ENCODE measurements around the gene AADAT.

- no peak for TF ChIP-seq POLR2A (IDR thresholded peaks at IDR 0.05)
- TF ChIP-seq CTCF (IDR thresholded peaks at IDR 0.05): no peak
These were observed 20.0 kb upstream of the AADAT start for GRCh38 chr4:170109586-170110284.
